NB4 (cell line): ENCODE data around the gene CACNA1A.
A peak's percentile ranks its signal among the peaks of the same experiment; 100 is the strongest.
"Not testable (repeated sequence)": the region's sequence is repeated elsewhere in the genome, so short reads cannot be mapped to it uniquely, and the experiment has no call there.

ENCODE experiments used
- DNase-seq: peaks from one replicate; pipeline ENCODE4 v3.0.0; 2010; ENCODE audit warnings: low read depth
- H3K4me3 ChIP-seq: one replicate; pipeline ENCODE4 v1.5.1; 2011; ENCODE audit warnings: mild to moderate bottlenecking, low read depth, low read length, moderate library complexity
- MYC ChIP-seq: IDR thresholded peaks from 2 replicates; pipeline ENCODE4 v1.6.1; 2011; ENCODE audit warnings: low read depth, low read length
- POLR2A ChIP-seq: IDR thresholded peaks from 2 replicates; pipeline ENCODE4 v1.6.1; 2011; ENCODE audit warnings: mild to moderate bottlenecking; ENCODE audit not compliant: insufficient read length; ENCODE audit errors: extremely low read depth
- TF ChIP-seq, protein P1 (sequence below): IDR thresholded peaks from one replicate; pipeline ENCODE4 v1.5.1; 2012; ENCODE audit warnings: low read depth, low read length
- TF ChIP-seq, protein P2 (sequence below): IDR thresholded peaks from 2 replicates; pipeline ENCODE4 v1.6.1; 2011; ENCODE audit warnings: low read depth, low read length

The CACNA1A gene

DNA sequence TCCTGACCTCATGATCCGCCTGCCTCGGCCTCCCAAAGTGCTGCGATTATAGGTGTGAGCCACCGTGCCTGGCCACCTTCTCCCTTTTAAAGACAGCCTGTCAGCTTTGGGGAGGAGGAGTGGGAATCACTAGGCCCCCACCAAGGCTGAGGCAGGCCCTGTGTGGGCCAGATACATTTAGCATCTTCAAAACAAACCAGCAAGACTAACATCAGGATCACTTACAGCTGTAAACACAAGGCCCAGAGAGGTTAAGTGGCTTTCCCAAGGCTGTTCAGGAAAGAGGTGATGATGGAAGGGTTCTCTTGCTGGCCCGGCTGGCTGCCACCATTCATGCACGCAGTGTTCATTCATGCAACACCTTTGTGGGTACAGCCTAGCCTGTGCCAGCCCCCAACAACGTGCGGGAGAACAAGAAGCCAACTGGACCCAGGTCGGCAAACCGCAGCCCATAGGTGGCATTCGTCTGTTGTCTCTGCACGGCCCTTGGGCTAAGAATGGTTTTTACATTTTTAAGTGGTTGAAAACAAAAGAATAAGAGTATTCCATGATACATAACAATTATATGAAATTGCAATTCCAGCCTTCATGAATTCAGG, 333.0 kb downstream of the CACNA1A start:
- H3K4me3 ChIP-seq: no peak overlapping the region
- no peak for DNase-seq
- TF ChIP-seq, protein P1, sequence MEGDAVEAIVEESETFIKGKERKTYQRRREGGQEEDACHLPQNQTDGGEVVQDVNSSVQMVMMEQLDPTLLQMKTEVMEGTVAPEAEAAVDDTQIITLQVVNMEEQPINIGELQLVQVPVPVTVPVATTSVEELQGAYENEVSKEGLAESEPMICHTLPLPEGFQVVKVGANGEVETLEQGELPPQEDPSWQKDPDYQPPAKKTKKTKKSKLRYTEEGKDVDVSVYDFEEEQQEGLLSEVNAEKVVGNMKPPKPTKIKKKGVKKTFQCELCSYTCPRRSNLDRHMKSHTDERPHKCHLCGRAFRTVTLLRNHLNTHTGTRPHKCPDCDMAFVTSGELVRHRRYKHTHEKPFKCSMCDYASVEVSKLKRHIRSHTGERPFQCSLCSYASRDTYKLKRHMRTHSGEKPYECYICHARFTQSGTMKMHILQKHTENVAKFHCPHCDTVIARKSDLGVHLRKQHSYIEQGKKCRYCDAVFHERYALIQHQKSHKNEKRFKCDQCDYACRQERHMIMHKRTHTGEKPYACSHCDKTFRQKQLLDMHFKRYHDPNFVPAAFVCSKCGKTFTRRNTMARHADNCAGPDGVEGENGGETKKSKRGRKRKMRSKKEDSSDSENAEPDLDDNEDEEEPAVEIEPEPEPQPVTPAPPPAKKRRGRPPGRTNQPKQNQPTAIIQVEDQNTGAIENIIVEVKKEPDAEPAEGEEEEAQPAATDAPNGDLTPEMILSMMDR: no peak
- TF ChIP-seq, protein P2, sequence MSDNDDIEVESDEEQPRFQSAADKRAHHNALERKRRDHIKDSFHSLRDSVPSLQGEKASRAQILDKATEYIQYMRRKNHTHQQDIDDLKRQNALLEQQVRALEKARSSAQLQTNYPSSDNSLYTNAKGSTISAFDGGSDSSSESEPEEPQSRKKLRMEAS: no peak
- TF ChIP-seq MYC: no peak
- TF ChIP-seq POLR2A: no peak

DNA sequence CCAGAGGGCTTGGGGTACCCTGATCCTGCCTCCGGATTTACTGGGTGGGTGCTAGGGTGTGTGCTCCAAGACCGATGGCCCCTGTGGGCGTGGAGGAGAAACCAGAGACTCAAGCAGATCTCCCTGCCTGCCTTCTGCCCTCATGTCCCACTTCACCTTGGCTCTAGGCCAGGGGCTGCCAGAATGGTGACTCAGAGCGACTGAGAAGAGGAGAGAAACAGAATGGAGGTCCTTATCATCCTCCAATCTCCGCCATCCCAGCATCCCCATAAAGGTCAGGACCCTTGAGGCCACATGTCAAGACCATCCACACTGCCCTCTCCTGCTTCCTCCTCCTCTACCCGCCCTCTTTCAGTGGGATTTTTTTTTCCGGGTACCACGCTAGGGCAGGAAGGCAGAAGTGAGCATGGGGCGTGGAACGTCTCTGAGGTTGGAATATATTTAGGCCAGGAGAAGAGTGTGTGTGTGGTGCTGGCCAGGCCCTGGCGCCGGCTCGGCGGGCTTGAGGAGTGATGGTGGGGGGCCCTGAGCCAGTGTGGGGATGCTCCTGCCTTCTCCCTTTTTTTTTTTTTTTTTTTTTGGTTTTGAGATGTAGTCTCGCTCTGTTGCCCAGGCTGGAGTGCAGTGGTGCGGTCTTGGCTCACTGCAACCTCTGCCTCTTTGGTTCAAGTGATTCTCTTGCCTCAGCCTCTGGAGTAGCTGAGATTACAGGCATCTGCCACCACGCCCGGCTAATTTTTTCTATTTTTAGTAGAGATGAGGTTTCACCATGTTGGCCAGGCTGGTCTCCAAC, 333.7 kb downstream of the CACNA1A start:
- peak; percentile 33 for DNase-seq
- H3K4me3 ChIP-seq: no peak overlapping the region
- TF ChIP-seq MYC (no peak), POLR2A (no peak)
- TF ChIP-seq, protein P1: no peak
- TF ChIP-seq, protein P2: no peak

GRCh38 chr19:13171146-13171545, 335.1 kb downstream of the CACNA1A start:
- no peak overlapping the region for H3K4me3 ChIP-seq
- DNase-seq: no peak
- TF ChIP-seq, protein P1: no peak
- TF ChIP-seq MYC: no peak
- TF ChIP-seq POLR2A: no peak
- TF ChIP-seq, protein P2: no peak

DNA sequence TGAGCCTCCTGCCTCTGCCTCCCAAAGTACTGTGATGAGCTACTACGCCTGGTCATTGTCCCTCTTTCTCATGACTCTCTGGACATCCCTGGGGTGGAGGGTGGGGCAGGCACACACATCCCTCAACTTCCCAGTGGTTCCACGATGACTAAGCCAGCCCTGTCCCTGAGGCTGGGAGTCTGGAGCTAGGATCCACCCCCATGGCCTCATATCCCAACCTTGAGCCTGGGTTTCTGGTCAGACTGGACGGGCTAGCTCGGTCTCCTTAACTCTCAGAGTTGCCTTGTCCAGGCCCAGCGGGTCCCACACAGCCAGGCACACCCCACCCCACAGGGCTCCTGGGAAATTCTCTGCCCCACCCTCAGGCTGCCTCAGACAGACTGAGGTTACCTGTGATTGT, 336.5 kb downstream of the CACNA1A start:
- DNase-seq: no peak
- H3K4me3 ChIP-seq: no peak overlapping the region
- TF ChIP-seq, protein P2: no peak
- TF ChIP-seq POLR2A (no peak), MYC (no peak)
- TF ChIP-seq, protein P1: no peak

- not testable (repeated sequence) for H3K4me3 ChIP-seq, DNase-seq
These were observed 340.1 kb downstream of the CACNA1A start for GRCh38 chr19:13166151-13166550.

DNA sequence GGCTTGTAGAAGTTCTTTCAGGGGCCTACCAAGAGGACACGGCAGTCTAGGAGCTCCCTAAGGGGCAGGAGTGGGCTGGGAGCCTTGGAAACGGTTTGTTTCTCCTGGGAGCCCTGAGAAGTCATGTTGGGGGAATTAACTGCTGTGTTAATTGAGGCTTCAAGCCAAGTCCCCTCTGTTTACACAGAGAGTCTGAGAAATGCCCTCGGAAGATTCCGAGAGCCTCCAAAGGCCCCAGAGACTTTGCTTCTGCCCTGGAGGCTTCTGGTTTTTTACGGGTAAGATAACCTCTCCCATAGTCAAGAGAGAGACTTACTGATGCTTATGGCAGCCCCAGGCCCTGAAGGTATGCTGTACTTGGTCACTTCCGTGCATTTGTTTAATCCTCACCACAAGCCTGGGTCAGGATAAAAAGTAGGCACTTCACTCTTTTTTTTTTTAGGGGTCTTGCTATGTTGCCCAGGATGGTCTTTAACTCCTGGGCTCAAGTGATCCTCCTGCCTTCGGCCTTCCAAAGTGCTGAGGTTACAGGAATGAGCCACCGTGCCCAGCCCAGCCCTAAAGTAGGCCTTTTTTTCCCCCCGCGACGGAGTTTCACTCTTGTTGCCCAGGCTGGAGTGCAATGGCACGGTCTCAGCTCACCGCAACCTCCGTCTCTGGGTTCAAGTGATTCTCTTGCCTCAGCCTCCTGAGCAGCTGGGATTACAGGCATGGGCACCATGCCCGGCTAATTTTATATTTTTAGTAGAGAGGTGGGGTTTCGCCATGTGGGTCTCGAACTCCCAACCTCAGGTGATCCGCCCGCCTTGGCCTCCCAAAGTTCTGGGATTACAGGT, 340.9 kb downstream of the CACNA1A start:
- DNase-seq: no peak
- TF ChIP-seq, protein P1: no peak
- TF ChIP-seq, protein P2: no peak
- TF ChIP-seq POLR2A: no peak
- TF ChIP-seq MYC: no peak
- no peak overlapping the region for H3K4me3 ChIP-seq
